ENCODE data around the gene SNAPC5. TPM values are rescaled to one million over a fixed set of nuclear protein-coding genes. Genes with fewer than 3 reads are reported as not detected.

The SNAPC5 gene
- total RNA-seq, 1 donor from 2014 or later, result 31.9 TPM

DNA sequence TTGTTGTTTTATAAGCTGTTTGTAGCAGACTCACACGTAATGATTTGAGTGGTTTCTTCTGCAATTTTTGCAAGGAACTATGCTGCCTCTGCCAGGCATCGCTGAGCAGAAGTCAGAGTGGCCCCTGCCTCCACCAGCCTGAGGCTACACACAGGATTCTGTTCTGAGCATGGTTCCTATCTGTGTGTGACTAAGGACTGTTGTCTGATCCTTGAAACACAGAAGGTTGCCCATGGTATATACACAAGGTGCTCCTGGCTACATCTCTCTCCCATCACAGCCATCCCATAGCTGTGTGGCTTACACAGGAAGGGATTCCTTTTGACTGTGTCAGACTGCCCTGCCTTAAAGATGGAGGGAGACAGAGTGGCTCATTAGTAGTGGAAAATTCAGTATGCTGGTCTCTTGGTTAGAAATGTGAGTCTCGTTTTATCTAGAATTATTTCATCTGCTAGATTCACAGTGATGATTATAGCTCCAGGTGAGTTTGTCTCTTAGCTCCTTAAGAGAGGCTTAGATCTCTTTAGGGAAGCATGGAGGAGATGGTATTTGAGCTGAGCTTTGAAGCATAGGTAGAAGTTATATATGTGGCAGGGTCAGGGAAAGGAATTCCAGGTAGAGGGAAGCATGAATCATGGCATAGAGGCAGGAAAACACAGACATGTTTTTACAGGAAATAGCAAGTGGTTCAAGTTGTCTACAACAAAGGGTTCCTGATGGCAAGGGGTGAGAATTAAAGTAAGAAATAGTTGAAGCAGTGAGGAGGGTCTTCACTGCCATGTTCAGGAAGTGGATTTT is 37.5 kb downstream of the SNAPC5 start:
- no peak for DNase-seq (ENCODE audit: low read depth)

GRCh38 chr15:66456211-66456610 is 41.4 kb downstream of the SNAPC5 start:
- DNase-seq (ENCODE audit: low read depth), result no peak

DNA sequence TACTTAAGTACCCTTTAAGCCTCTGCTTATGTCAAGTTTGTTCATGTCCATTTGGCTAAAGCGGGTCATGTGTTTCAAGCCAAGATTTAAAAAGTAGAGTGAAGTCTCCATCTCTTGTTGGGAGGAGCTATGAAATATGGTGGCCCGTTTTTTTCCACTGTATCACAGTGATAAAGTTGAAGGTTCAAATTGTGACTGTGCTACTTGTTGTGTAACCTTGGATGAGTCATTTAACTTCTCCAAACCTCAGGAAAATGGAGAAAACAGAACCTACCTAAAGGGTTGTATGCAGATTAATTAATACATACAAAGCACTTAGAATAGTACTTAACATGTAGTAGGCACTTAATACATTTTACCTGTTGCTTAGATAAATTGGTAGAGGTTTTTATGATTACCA is 43.4 kb downstream of the SNAPC5 start:
- no peak for DNase-seq (ENCODE audit: low read depth)

DNA sequence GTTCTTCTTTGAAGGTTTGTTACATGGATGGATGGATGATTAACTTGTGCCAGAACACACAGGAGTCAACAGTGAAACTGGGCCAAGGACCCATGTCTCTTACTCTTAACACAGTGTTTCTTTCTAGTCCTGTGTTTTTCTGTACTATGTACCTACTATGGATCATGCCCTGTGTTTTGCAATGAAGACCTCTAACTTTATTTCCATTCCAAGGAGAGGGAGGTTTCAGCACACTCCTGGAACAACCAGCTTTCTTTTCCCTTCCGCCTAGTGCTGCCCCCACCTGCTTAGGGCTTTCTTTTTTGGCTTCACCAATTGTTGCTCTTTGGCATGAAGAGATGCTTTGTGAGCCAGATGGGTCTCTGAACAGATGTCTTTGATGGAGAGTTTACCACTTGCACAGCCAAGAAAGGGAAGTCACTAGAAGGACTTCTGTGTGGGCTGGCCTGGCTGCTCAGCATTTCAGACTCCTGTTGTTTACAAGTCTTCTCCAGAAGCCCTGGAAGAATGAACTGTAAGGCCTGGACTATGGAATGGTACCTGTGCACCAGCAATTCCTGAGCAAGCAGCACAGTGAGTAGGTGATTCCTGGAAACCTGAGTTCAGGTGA is 44.5 kb downstream of the SNAPC5 start:
- peak; percentile 70 for DNase-seq (ENCODE audit: low read depth)

- DNase-seq (ENCODE audit: low read depth), result no peak
Measured at GRCh38 chr15:66452420-66452819, 45.1 kb downstream of the SNAPC5 start.

Small RNAs within 50 kb of the gene (microRNA-seq; reads per million reads assigned to microRNA genes)
- gene MIR4512, result not detected

Other genes with a start within 250 kb of the SNAPC5 start
- not detected in 2 replicates for gene MEGF11, start 244.0 kb downstream of the SNAPC5 start, total RNA-seq
- 27.3 and 28.5 TPM in 2 replicates for gene DIS3L, start 204.2 kb downstream of the SNAPC5 start, total RNA-seq
- 6.3 and 7.8 TPM in 2 replicates for gene TIPIN, start 141.1 kb downstream of the SNAPC5 start, total RNA-seq
- gene MAP2K1, start 110.8 kb downstream of the SNAPC5 start, total RNA-seq, result 59.6 and 86.7 TPM in 2 replicates
- 3,422 and 5,715 TPM in 2 replicates for gene RPL4, start 7.1 kb upstream of the SNAPC5 start, total RNA-seq
- 8.7 and 10.6 TPM in 2 replicates for gene ZWILCH, start 7.6 kb upstream of the SNAPC5 start, total RNA-seq
- 0.13 TPM in 1 of 2 replicates, not detected in the other for gene LCTL, start 68.2 kb upstream of the SNAPC5 start, total RNA-seq
- gene SMAD6, start 204.5 kb upstream of the SNAPC5 start, total RNA-seq, result 2.5 and 3.5 TPM in 2 replicates

All from myocyte (in vitro differentiated cells).